Activated CD4-positive, alpha-beta T cell treated with anti-CD3 and anti-CD28 coated beads, Interleukin-2, amount 10 ng/mL, durations not matched to agents 7 days and 5 days (primary cell): Measurements from ENCODE around the gene TMEM33. TPM values are rescaled to one million over a fixed set of nuclear protein-coding genes. Genes with fewer than 3 reads are reported as not detected.

Experiments used
- CTCF ChIA-PET: fragments of 350-600 bp; sonication (Branson Sonifier 250); formaldehyde crosslinking; loops from one replicate; lab custom pipeline; 2021; ENCODE audit warnings: antibody characterized with exemption; lab: Charles Lee
- POLR2A ChIA-PET: fragments of 350-600 bp; sonication (Branson Sonifier 250); formaldehyde crosslinking; loops from one replicate; lab custom pipeline; 2021; ENCODE audit warnings: antibody characterized with exemption; lab: Charles Lee
- DNase-seq: peaks from one replicate; pipeline ENCODE4 v3.0.0-alpha.2; 2020
- H3K27ac Mint-ChIP-seq: one replicate; pipeline ENCODE4 v1.8.0; 2021; ENCODE audit warnings: mild to moderate bottlenecking, moderate library complexity, mixed read lengths
- H3K27me3 Mint-ChIP-seq: one replicate; pipeline ENCODE4 v1.8.0; 2021; ENCODE audit warnings: mixed read lengths
- H3K36me3 Mint-ChIP-seq: one replicate; pipeline ENCODE4 v1.8.0; 2021; ENCODE audit warnings: low read depth, mixed read lengths
- H3K4me1 Mint-ChIP-seq: one replicate; pipeline ENCODE4 v1.8.0; 2021; ENCODE audit warnings: mixed read lengths
- H3K4me3 Mint-ChIP-seq: one replicate; pipeline ENCODE4 v1.8.0; 2021; ENCODE audit warnings: mild to moderate bottlenecking, moderate library complexity, mixed read lengths
- H3K9me3 Mint-ChIP-seq: one replicate; pipeline ENCODE4 v1.8.0; 2021; ENCODE audit warnings: mixed read lengths
- total RNA-seq, 2 experiments: library from RNA; stranded (reverse); gene quantifications; one replicate each; pipeline ENCODE4 v1.2.3, GENCODE V29; 2021

TMEM33 gene
- total RNA-seq, 2 experiments from 2014 or later, result 54.4 to 65.6 TPM

GRCh38 chr4:41990365-41991111, 55.3 kb downstream of the TMEM33 start, which contains the start of gene SLC30A9:
SLC30A9 (plus strand) TSS chr4:41990530; CDS start chr4:41990652, 122 bp downstream.
- CTCF ChIA-PET, result interaction anchor here (1.1 to 1.4 kb wide), 2 partner anchors 8 to 11 kb away, joined by 4 read pairs; no protein-coding TSS in a partner anchor
- Mint-ChIP-seq H3K4me1 (peaks cover 28% of the 10 kb centered on the region), H3K36me3 (peaks cover 3% of the 10 kb centered on the region), H3K27me3 (no peaks in the 10 kb centered on the region), H3K4me3 (peak within 1 kb of the TSS; percentile 90), H3K27ac (peak within 1 kb of the TSS; percentile 90), H3K9me3 (no peaks in the 10 kb centered on the region)
- DNase-seq, result peak; percentile 96
- POLR2A ChIA-PET, result no interaction called here

- H3K4me1 Mint-ChIP-seq, result peaks cover 29% of the 10 kb centered on the region
- no peaks in the 10 kb centered on the region for H3K27me3 Mint-ChIP-seq
- no peak overlapping the region for H3K27ac Mint-ChIP-seq
- H3K36me3 Mint-ChIP-seq, result peaks cover 3% of the 10 kb centered on the region
- H3K9me3 Mint-ChIP-seq, result no peaks in the 10 kb centered on the region
- H3K4me3 Mint-ChIP-seq, result peak overlapping the region; percentile 90
- DNase-seq, result no peak
- POLR2A ChIA-PET, result no interaction called here
- CTCF ChIA-PET, result interaction anchor here (0.7 kb wide), 1 partner anchor 59 kb away, joined by 4 read pairs; no protein-coding TSS in a partner anchor
Observed at GRCh38 chr4:41991916-41992767, 56.9 kb downstream of the TMEM33 start.

DNA sequence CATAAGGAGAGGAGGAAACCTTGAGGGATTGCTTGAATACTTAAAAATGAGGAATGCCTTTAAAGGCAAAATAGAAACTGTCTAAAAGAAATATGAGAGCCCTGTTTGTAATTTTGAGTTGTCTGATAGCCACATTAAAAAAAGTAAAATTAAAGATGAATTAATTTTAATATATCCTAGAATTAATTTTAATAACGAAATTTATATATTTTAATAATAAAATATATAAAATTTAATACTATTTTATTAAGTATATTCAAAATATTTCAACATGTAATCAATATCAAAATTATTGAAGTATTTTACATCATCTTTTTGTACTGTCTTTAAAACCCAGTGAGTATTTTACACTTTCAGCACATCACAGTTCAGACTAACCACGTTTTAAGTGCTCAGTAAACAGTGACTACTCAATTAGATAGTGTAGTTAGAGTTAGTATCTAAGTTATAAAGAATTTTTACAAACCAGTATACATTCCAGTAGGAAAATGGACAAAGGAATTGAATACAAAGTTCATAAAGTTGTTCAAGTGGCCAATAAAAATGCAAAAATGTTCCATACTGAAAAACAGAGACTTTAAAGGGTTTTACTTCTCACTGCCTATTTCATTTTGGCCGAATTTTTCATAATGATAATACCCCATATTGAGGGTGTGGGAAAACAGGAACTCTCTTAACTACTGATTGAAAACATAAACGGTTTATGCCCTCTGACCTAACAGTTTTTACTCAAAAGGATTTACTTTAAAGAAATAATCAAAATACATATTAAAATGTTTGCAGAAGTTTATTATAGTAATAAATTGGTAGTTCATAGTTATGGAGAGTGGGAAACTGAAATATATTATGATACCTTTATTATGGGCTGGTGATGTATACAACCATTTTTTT, 58.0 kb downstream of the TMEM33 start:
- Mint-ChIP-seq H3K9me3 (no peaks in the 10 kb centered on the region), H3K27ac (no peak overlapping the region), H3K4me3 (no peak overlapping the region), H3K4me1 (peaks cover 29% of the 10 kb centered on the region), H3K27me3 (no peaks in the 10 kb centered on the region), H3K36me3 (peaks cover 7% of the 10 kb centered on the region)
- ChIA-PET CTCF (no interaction called here), POLR2A (no interaction called here)
- no peak for DNase-seq

DNA sequence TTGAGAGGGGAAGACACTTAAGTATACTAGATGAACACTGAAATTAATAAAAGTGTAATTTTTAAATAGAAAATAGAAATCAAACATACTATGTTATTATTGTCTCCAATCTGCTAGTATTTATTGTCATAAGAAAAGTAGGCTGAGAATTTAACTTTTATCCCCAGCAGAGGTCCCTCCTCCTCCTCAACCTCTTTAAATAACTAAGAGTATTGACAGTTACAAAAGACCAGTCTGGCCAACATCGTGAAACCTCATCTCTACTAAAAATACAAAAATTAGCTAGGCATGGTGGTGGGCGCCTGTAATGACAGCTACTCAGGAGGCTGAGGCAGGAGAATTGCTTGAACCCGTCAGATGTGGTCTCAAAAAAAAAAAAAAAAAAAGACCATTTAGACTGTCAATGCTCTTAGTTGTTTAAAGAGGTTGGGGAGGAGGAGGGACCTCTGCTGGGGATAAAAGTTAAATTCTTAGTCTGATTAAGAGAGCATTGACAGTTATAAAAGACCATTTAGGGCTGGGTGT, 59.3 kb downstream of the TMEM33 start:
- H3K4me1 Mint-ChIP-seq, result peaks cover 26% of the 10 kb centered on the region
- H3K9me3 Mint-ChIP-seq, result no peaks in the 10 kb centered on the region
- ChIA-PET POLR2A (no interaction called here), CTCF (interaction anchor here (0.6 kb wide), 1 partner anchor 371 kb away, joined by 3 read pairs; no protein-coding TSS in a partner anchor)
- H3K27me3 Mint-ChIP-seq, result no peaks in the 10 kb centered on the region
- peaks cover 7% of the 10 kb centered on the region for H3K36me3 Mint-ChIP-seq
- no peak for DNase-seq
- no peak overlapping the region for H3K27ac Mint-ChIP-seq
- no peak overlapping the region for H3K4me3 Mint-ChIP-seq

DNA sequence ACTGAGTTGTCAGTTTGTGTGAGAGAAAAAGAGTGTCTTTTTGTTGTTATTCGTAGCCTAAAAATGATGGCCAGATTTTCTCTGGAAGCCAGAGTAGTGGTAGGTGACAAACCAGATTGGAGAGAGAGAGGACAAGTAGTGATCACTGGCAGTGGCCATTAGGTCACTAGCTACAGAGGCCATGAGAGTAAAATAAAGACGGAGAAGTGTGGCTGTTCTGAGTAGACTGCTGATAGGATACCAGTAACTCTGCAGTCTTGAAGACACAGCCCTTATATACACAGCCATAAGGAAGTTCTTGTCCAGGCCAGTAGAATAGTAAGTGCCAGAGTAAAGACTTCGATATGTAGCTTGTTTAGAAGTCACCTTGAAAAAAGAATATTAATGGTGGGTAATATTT, 62.8 kb downstream of the TMEM33 start:
- Mint-ChIP-seq H3K4me1 (peaks cover 4% of the 10 kb centered on the region), H3K9me3 (no peaks in the 10 kb centered on the region), H3K36me3 (peaks cover 11% of the 10 kb centered on the region), H3K4me3 (no peak overlapping the region), H3K27me3 (no peaks in the 10 kb centered on the region), H3K27ac (no peak overlapping the region)
- POLR2A ChIA-PET, result no interaction called here
- DNase-seq, result no peak
- CTCF ChIA-PET, result no interaction called here

DNA sequence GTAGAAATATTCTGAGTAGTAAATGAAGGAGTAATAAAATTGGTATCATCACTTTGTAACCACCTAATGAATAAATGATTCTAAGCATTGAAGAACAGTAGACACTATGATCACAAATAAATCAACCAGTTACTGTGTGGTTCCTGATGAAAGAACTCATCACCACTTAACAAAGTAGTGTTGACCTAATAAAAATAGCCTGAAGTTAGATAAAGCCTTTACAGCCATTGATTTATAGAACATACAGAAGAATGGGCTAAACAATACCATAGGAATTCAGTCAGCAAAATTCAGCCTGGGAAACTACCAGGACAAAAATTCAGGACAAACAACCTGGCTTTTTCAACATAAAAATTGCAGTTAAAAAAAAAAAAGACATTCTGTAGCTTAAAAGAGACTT, 64.1 kb downstream of the TMEM33 start:
- Mint-ChIP-seq H3K36me3 (peaks cover 23% of the 10 kb centered on the region), H3K4me1 (peaks cover 4% of the 10 kb centered on the region), H3K27me3 (no peaks in the 10 kb centered on the region), H3K4me3 (no peak overlapping the region), H3K9me3 (no peaks in the 10 kb centered on the region), H3K27ac (no peak overlapping the region)
- CTCF ChIA-PET, result interaction anchor here (1.3 kb wide), 1 partner anchor 9 kb away, joined by 4 read pairs; the partner anchor contains the start of gene SLC30A9
- DNase-seq, result no peak
- POLR2A ChIA-PET, result no interaction called here

GRCh38 chr4:42008011-42008786, 73.0 kb downstream of the TMEM33 start:
- Mint-ChIP-seq H3K4me3 (no peak overlapping the region), H3K4me1 (peaks cover 4% of the 10 kb centered on the region), H3K27ac (no peak overlapping the region), H3K9me3 (no peaks in the 10 kb centered on the region), H3K27me3 (no peaks in the 10 kb centered on the region), H3K36me3 (peaks cover 54% of the 10 kb centered on the region)
- DNase-seq, result no peak
- CTCF ChIA-PET, result no interaction called here
- POLR2A ChIA-PET, result no interaction called here

Other genes with a start within 250 kb of the TMEM33 start
- gene PHOX2B, start 186.7 kb upstream of the TMEM33 start, total RNA-seq, result not detected
- gene DCAF4L1, start 46.3 kb downstream of the TMEM33 start, total RNA-seq, result under 1 TPM; 0.07 to 0.19 TPM
- 10 to 100 TPM; 31.3 to 34.1 TPM for gene SLC30A9, start 55.1 kb downstream of the TMEM33 start, total RNA-seq
- gene BEND4, start 217.2 kb downstream of the TMEM33 start, total RNA-seq, result under 1 TPM; 0.05 to 0.19 TPM